Activated naive CD4-positive, alpha-beta T cell treated with anti-CD3 and anti-CD28 coated beads for 36 hours (primary cell): ENCODE measurements around the gene COL26A1. TPM values are rescaled to one million over a fixed set of nuclear protein-coding genes. Genes with fewer than 3 reads are reported as not detected.

Source experiments
- CTCF ChIA-PET: fragments of 350-600 bp; sonication (Branson Sonifier 250); formaldehyde crosslinking; loops from one replicate; lab custom pipeline; 2021; ENCODE audit warnings: antibody characterized with exemption; lab: Charles Lee
- DNase-seq: peaks from one replicate; pipeline ENCODE4 v3.0.0-alpha.2; 2020
- H3K27ac Mint-ChIP-seq: one replicate; pipeline ENCODE4 v1.8.0; 2021; ENCODE audit warnings: mild to moderate bottlenecking, mixed read lengths
- H3K27me3 Mint-ChIP-seq: one replicate; pipeline ENCODE4 v1.8.0; 2021; ENCODE audit warnings: low read depth, mixed read lengths
- H3K36me3 Mint-ChIP-seq: one replicate; pipeline ENCODE4 v1.8.0; 2021; ENCODE audit warnings: low read depth, mixed read lengths
- H3K4me1 Mint-ChIP-seq: one replicate; pipeline ENCODE4 v1.8.0; 2021; ENCODE audit warnings: low read depth, mixed read lengths
- H3K4me3 Mint-ChIP-seq: one replicate; pipeline ENCODE4 v1.8.0; 2021; ENCODE audit warnings: mild to moderate bottlenecking, moderate library complexity, mixed read lengths
- H3K9me3 Mint-ChIP-seq: one replicate; pipeline ENCODE4 v1.8.0; 2021; ENCODE audit warnings: mixed read lengths
- intact Hi-C: fragments of 100-400 bp; cut with micrococcal nuclease; formaldehyde crosslinking; loops from one replicate; pipeline ENCODE4 v1.15.1; 2023
- total RNA-seq, 2 experiments: library from RNA; stranded (reverse); gene quantifications; one replicate each; pipeline ENCODE4 v1.2.3, GENCODE V29; 2021

COL26A1 gene
- total RNA-seq, 2 experiments from 2014 or later, result not detected

DNA sequence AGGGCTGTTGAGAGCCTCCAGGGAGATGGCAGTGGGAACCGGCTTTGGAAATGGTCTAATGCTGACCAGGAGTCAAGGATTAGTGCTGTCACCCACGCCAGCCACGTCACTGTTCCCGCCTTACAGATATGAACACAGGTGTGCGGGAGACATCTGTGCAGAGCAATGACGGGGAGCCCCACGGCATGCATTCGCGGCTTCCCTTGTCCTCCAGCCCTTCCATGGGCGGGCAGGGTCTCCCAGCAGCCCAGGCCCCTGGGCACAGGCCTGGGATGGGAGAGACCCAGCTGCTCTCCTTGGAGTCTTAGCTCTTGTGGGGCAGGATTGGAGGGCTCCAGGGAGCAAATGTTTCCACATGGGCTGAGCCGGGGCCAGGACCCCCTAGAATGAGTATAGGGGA lies 172.2 kb downstream of the COL26A1 start:
- Mint-ChIP-seq H3K4me1 (peaks cover 1% of the 10 kb centered on the region), H3K27ac (no peak overlapping the region), H3K4me3 (no peak overlapping the region), H3K36me3 (no peaks in the 10 kb centered on the region), H3K27me3 (no peaks in the 10 kb centered on the region), H3K9me3 (no peaks in the 10 kb centered on the region)
- CTCF ChIA-PET, result interaction anchor here (0.6 to 1.4 kb wide), 3 partner anchors 26 to 738 kb away, joined by 3 to 4 read pairs (median 4); no protein-coding TSS in a partner anchor
- intact Hi-C loops, result no loop called here
- DNase-seq, result no peak

DNA sequence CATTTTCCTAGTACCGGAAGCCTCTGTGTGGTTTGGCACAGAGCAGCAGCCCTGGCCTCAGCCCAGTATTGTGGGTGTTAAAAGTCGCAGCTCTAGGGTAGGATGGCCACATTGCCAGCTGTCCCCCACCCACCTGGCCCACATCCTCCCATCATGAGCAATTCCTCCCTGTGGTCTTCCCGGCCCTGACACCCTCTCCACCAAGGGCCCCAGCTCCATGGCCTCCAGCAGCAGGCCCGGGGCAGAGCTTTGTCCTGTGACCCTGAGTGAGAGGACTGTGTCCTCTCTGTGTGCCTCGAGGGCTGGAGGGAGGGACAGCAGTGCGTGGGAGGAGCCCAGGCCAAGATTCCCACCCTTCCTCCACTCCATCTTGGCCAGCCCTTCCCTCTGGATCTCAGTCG lies 172.7 kb downstream of the COL26A1 start:
- no peak overlapping the region for H3K4me3 Mint-ChIP-seq
- CTCF ChIA-PET, result interaction anchor here (0.6 to 1.6 kb wide), 4 partner anchors 27 to 738 kb away, joined by 3 to 4 read pairs (median 4); no protein-coding TSS in a partner anchor
- intact Hi-C loops, result no loop called here
- H3K9me3 Mint-ChIP-seq, result no peaks in the 10 kb centered on the region
- no peak for DNase-seq
- no peaks in the 10 kb centered on the region for H3K27me3 Mint-ChIP-seq
- peaks cover 1% of the 10 kb centered on the region for H3K4me1 Mint-ChIP-seq
- no peak overlapping the region for H3K27ac Mint-ChIP-seq
- no peaks in the 10 kb centered on the region for H3K36me3 Mint-ChIP-seq

DNA sequence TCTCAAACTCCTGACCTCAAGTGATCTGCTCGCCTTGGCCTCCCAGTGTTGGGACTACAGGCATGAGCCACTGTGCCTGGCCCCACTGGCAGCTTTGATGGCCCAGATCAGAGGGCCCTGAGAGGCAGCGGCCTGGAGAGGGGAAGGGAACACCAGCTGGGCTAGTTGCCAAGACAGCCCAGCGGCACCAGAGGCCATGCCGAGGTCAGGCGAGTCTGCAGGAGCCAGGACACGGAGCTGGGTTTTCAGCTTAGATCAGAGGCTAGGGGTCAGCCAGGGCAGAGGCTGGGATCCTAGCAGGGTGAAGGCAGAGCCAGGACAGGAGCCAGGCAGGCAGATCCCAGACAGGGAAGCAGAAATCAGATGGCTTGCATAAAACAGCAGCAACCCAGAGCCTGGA lies 173.6 kb downstream of the COL26A1 start:
- no peak overlapping the region for H3K4me3 Mint-ChIP-seq
- no peak overlapping the region for H3K27ac Mint-ChIP-seq
- no peaks in the 10 kb centered on the region for H3K36me3 Mint-ChIP-seq
- H3K9me3 Mint-ChIP-seq, result no peaks in the 10 kb centered on the region
- intact Hi-C loops, result no loop called here
- CTCF ChIA-PET, result interaction anchor here (1.5 to 1.6 kb wide), 2 partner anchors 19 to 172 kb away, joined by 3 read pairs; no protein-coding TSS in a partner anchor
- no peaks in the 10 kb centered on the region for H3K27me3 Mint-ChIP-seq
- no peak for DNase-seq
- H3K4me1 Mint-ChIP-seq, result peaks cover 1% of the 10 kb centered on the region

DNA sequence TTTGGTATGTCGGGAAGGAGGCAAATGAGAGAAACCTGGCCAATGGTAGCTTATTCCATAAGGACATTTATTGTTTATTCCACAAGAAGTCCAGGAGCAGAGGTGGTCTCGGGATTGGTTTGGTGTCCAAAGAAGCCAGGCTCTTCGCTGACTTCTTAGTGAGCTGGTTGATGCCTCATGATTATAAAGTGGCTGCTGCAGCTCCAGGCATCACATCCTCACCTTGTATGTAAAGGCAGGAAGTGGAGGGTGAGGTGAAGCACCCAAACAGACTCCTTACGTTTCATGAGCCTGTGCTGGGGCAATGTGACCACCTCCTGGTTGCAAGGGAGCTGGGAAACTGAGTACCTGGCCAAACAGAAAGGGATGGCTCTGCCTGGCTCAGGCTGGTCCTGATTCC lies 174.0 kb downstream of the COL26A1 start:
- Mint-ChIP-seq H3K4me3 (no peak overlapping the region), H3K27ac (no peak overlapping the region), H3K36me3 (no peaks in the 10 kb centered on the region), H3K4me1 (peaks cover 1% of the 10 kb centered on the region), H3K9me3 (no peaks in the 10 kb centered on the region), H3K27me3 (no peaks in the 10 kb centered on the region)
- DNase-seq, result no peak
- intact Hi-C loops, result no loop called here
- CTCF ChIA-PET, result interaction anchor here (1.5 to 1.6 kb wide), 2 partner anchors 20 to 172 kb away, joined by 3 read pairs; no protein-coding TSS in a partner anchor

DNA sequence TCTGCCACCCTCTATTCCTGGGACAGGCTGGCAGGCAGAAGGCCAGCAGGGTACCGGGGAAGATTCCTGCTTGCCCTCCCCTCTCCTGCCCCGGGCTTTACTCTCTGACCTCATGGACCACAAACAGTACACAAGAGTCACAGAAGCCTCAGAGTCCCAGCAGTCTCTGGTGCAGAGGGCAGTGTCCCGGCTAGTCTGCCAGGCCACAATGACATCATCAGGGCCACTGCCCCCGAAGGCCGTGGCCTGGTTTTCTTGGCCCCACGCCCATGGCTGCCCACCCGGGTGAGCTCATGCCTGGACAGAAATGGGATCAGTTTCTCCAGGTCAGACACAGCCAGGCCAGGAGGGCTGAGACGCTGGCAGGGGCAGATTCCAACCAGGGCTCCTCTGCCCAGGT lies 174.5 kb downstream of the COL26A1 start:
- H3K9me3 Mint-ChIP-seq, result no peaks in the 10 kb centered on the region
- no peak overlapping the region for H3K27ac Mint-ChIP-seq
- no peak overlapping the region for H3K4me3 Mint-ChIP-seq
- intact Hi-C loops, result no loop called here
- CTCF ChIA-PET, result interaction anchor here (1.5 kb wide), 1 partner anchor 20 kb away, joined by 3 read pairs; no protein-coding TSS in a partner anchor
- no peak for DNase-seq
- peaks cover 1% of the 10 kb centered on the region for H3K4me1 Mint-ChIP-seq
- no peaks in the 10 kb centered on the region for H3K27me3 Mint-ChIP-seq
- no peaks in the 10 kb centered on the region for H3K36me3 Mint-ChIP-seq

DNA sequence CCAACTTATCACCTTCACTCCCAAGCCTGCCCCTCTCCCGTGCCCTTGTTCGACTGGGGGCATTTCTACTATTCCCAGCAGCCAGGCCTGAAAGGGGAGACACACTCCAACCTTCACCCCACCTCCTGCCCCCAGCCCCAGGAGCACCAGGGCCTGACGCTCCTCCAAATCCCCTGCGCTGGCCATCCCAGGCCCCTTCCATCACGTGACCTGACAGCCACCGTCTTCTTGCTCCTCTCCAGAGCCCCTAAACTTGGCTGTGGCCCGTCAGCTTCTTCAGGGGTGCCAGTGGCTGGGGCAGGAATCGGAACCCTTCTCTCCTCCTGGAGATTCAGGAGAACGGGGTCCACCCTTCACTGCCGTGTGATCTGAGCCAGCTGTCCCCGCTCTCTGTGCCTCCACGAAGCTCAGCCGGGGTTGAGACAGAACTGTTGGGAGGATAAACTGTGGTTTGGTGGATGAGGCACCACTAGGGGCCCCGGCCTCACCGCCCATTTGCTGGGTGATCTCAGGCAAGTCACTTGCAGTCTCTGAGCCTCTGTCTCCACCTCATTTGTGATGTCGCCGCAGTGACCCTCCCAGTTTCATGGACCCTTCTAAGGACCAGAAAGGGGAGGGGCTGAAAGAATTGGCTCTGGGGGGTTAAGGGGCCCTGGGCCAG lies 175.4 kb downstream of the COL26A1 start:
- CTCF ChIA-PET, result interaction anchor here (0.6 to 1.5 kb wide), 3 partner anchors 21 to 754 kb away, joined by 5 to 6 read pairs (median 6); no protein-coding TSS in a partner anchor
- H3K27ac Mint-ChIP-seq, result no peak overlapping the region
- no peaks in the 10 kb centered on the region for H3K9me3 Mint-ChIP-seq
- H3K4me3 Mint-ChIP-seq, result no peak overlapping the region
- DNase-seq, result no peak
- no peaks in the 10 kb centered on the region for H3K27me3 Mint-ChIP-seq
- intact Hi-C loops, result no loop called here
- H3K36me3 Mint-ChIP-seq, result no peaks in the 10 kb centered on the region
- H3K4me1 Mint-ChIP-seq, result peaks cover 1% of the 10 kb centered on the region

DNA sequence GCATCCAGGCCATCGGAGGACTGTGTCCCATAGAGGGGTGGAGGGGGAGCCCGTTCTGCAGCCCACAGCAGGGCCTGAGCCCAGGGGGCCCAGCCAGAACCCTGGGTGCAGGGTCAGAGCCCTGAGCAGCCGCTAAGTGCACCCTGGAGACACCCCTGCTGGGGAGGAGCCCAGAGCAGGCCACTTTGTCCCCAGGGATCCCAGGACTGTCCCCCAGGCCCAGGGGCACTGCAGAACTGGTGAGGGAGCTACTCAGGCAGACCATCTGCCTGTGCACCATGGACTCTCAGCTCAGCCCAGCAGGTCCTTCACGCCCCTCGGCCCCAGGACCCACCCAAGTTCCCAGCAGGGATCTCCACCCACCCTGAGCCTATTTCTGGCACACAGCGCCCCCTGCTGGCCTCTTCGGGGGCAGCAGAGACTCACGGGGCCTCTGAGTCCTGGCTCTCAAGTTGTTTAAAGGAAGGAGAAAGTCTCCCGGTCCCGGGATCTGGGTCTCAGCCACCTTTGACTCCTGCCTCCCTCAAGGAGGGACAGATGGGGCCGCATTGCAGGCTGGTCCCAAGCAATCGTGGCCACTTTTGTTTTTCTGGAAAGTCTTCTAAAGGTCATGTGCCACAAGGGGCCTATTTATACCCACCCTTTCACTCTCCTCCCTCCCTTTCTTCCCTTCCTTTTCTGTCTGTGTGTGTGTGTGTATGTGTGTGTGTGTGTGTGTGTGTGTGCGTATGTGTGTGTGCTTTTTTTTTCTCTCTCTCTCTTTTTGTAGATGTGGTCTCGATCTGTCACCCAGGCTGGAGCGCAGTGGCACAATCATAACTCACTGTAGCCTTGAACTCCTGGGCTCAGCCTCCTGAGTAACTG lies 176.2 kb downstream of the COL26A1 start:
- H3K4me3 Mint-ChIP-seq, result no peak overlapping the region
- peaks cover 1% of the 10 kb centered on the region for H3K4me1 Mint-ChIP-seq
- H3K27me3 Mint-ChIP-seq, result no peaks in the 10 kb centered on the region
- intact Hi-C loops, result no loop called here
- CTCF ChIA-PET, result interaction anchor here (0.5 to 1.5 kb wide), 4 partner anchors 21 to 754 kb away, joined by 3 to 6 read pairs (median 6); no protein-coding TSS in a partner anchor
- no peaks in the 10 kb centered on the region for H3K36me3 Mint-ChIP-seq
- DNase-seq, result peak; percentile 66
- no peaks in the 10 kb centered on the region for H3K9me3 Mint-ChIP-seq
- H3K27ac Mint-ChIP-seq, result no peak overlapping the region

DNA sequence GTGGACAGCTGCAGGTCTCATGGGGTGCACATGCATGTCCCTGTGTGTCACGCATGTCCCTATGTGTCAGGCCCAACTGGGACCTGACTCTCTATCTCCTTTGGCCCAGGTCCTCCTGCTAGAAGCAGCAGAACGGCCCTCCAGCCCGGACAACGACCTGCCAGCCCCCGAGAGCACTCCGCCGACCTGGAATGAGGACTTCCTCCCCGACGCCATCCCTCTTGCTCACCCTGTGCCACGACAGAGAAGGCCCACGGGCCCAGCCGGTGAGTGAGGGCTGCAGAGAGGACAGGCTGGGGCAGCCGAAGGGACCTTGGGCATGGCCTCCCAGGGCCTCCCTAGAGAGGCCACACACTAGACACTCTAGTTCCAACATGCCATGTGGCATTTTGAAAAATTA lies 177.1 kb downstream of the COL26A1 start:
- Mint-ChIP-seq H3K36me3 (no peaks in the 10 kb centered on the region), H3K4me3 (no peak overlapping the region), H3K4me1 (peaks cover 1% of the 10 kb centered on the region), H3K27ac (no peak overlapping the region), H3K27me3 (no peaks in the 10 kb centered on the region), H3K9me3 (no peaks in the 10 kb centered on the region)
- DNase-seq, result no peak
- CTCF ChIA-PET, result interaction anchor here (0.7 to 1.2 kb wide), 3 partner anchors 56 to 731 kb away, joined by 3 read pairs; no protein-coding TSS in a partner anchor
- intact Hi-C loops, result loop anchor here (10.0 kb wide), 1 partner anchor 145 kb away; no protein-coding TSS in a partner anchor

DNA sequence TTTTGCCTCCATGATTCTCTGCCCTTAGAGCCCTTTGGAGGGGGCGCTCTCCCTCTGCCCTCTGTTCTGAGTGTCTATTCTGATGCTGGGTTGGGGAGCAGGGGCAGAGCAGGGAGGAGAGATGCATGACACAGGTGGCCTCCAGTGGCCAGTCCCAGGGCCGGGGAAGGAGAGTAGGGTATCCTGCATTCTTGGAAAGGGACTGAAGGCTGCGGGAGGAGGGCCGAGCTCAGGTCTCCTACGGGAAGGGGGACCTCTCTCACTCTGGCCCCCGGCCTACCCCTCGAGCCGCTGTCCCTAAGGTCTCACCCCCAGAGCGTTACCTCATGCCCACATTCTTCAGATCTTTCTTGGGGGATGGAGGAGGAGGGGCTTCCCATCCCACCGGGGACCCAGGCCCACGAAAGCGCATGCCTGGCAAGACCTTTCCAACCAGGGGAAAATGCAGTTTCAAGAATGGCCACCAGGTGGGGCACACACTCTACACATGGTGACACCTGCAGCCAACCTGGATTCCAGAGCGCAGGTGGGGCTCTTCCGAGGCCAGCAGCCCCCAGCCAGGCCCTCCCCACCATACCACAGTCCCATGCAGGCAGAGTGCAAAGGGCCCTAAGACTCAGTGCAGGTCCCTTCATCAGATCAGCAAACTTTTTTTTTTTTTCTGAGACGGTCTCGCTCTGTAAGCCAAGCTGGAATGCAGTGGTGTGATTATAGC lies 180.0 kb downstream of the COL26A1 start:
- peak; percentile 89 for DNase-seq
- no peaks in the 10 kb centered on the region for H3K27me3 Mint-ChIP-seq
- intact Hi-C loops, result loop anchor here (1.0 to 10.0 kb wide), 5 partner anchors 142 to 848 kb away; no protein-coding TSS in a partner anchor
- CTCF ChIA-PET, result interaction anchor here (0.6 to 1.9 kb wide), 17 partner anchors 9 to 730 kb away, joined by 3 to 9 read pairs (median 3); no protein-coding TSS in a partner anchor
- no peak overlapping the region for H3K4me3 Mint-ChIP-seq
- peaks cover 1% of the 10 kb centered on the region for H3K4me1 Mint-ChIP-seq
- no peaks in the 10 kb centered on the region for H3K9me3 Mint-ChIP-seq
- no peak overlapping the region for H3K27ac Mint-ChIP-seq
- H3K36me3 Mint-ChIP-seq, result no peaks in the 10 kb centered on the region

DNA sequence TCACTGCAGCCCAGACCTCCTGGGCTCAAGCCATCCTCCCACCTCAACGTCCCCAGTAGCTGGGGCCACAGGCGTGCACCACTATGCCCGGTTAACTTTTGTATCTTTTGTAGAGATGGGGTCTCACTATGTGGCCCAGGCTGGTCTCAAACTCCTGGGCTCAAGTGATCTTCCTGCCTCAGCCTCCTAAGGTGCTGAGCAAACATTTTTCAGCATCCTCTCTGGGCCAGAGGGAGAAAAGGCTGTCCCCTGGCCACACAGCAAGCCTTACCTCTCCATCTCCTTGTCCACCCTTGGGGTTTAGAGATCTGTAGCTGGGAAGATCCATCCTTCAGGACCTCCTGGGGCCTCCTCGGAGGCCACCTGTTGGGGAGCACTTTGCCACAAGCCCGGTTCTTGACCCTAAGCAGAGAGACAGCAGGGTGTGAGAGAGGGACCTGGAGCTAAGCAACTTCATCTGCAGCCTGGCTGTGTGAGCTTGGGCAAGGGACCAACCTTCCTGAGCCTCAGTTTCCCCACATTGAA lies 180.6 kb downstream of the COL26A1 start:
- Mint-ChIP-seq H3K27ac (no peak overlapping the region), H3K4me1 (peaks cover 1% of the 10 kb centered on the region), H3K4me3 (no peak overlapping the region), H3K9me3 (no peaks in the 10 kb centered on the region), H3K36me3 (no peaks in the 10 kb centered on the region), H3K27me3 (no peaks in the 10 kb centered on the region)
- intact Hi-C loops, result loop anchor here (1.0 to 10.0 kb wide), 5 partner anchors 141 to 847 kb away; no protein-coding TSS in a partner anchor
- CTCF ChIA-PET, result interaction anchor here (0.6 to 1.9 kb wide), 14 partner anchors 9 to 729 kb away, joined by 3 to 9 read pairs (median 3); no protein-coding TSS in a partner anchor
- DNase-seq, result no peak

DNA sequence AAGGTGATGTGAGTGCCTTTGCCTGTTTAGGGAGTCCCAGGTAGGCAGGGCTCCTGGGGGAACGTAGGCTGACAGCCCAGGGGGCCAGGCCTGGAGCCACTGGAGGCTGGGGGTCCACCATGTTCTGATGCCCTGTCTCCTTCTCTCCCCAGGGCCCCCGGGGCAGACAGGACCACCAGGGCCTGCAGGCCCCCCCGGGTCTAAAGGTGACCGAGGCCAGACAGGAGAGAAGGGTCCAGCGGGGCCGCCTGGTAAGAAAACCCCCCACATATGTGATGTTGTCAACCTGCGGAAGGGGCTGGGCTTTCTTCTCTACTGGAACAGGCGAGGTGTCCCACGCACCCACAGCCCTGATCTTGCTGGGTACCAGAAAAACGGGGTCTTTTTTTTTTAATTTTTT lies 181.2 kb downstream of the COL26A1 start:
- no peaks in the 10 kb centered on the region for H3K36me3 Mint-ChIP-seq
- no peaks in the 10 kb centered on the region for H3K9me3 Mint-ChIP-seq
- H3K4me3 Mint-ChIP-seq, result no peak overlapping the region
- intact Hi-C loops, result loop anchor here (1.0 to 10.0 kb wide), 5 partner anchors 141 to 847 kb away; no protein-coding TSS in a partner anchor
- H3K4me1 Mint-ChIP-seq, result peaks cover 1% of the 10 kb centered on the region
- no peaks in the 10 kb centered on the region for H3K27me3 Mint-ChIP-seq
- DNase-seq, result no peak
- CTCF ChIA-PET, result interaction anchor here (0.6 to 1.9 kb wide), 7 partner anchors 8 to 728 kb away, joined by 3 to 9 read pairs (median 4); no protein-coding TSS in a partner anchor
- H3K27ac Mint-ChIP-seq, result no peak overlapping the region
